ENCODE measurements around the gene PES1. TPM values are rescaled to one million over a fixed set of nuclear protein-coding genes. Genes with fewer than 3 reads are reported as not detected.
"Not testable (repeated sequence)": the region's sequence is repeated elsewhere in the genome, so short reads cannot be mapped to it uniquely, and the experiment has no call there.

The PES1 gene
- total RNA-seq, 1 donor from 2014 or later = 68.2 TPM

DNA sequence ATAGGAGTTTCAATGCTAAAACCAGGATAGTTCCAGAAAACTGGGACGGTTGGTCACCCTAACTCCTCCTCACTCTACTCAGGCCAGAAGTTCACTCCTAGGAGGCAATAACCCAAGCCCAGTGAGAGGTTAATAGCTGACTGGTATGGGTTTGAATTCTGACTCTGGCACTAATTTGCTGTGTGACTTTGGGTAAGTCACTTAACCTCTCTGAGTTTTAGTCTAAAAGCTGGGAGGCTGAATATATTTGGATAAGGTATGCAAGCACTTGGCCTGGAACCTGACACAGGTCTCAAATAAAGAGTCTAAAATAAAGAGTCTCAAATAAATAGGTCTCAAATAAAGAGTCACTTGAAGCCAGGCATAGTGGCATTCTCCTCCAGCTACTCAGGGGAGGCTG, 39.0 kb downstream of the PES1 start:
- Mint-ChIP-seq H3K27me3 (ENCODE audit: low read depth) (peaks cover 4% of the 10 kb centered on the region), H3K4me3 (no peak overlapping the region), H3K9me3 (no peaks in the 10 kb centered on the region), H3K4me1 (no peaks in the 10 kb centered on the region), H3K27ac (no peak overlapping the region), H3K36me3 (no peaks in the 10 kb centered on the region)
- DNase-seq (ENCODE audit: low spot score in 2 of 2, unreplicated experiment in 2 of 2) = no peak
- TF ChIP-seq, protein P1, sequence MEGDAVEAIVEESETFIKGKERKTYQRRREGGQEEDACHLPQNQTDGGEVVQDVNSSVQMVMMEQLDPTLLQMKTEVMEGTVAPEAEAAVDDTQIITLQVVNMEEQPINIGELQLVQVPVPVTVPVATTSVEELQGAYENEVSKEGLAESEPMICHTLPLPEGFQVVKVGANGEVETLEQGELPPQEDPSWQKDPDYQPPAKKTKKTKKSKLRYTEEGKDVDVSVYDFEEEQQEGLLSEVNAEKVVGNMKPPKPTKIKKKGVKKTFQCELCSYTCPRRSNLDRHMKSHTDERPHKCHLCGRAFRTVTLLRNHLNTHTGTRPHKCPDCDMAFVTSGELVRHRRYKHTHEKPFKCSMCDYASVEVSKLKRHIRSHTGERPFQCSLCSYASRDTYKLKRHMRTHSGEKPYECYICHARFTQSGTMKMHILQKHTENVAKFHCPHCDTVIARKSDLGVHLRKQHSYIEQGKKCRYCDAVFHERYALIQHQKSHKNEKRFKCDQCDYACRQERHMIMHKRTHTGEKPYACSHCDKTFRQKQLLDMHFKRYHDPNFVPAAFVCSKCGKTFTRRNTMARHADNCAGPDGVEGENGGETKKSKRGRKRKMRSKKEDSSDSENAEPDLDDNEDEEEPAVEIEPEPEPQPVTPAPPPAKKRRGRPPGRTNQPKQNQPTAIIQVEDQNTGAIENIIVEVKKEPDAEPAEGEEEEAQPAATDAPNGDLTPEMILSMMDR (IDR thresholded peaks at IDR 0.05; ENCODE audit: unreplicated experiment) = no peak

GRCh38 chr22:30551813-30552212, 39.9 kb downstream of the PES1 start:
- H3K4me1 Mint-ChIP-seq; H3K4me3 Mint-ChIP-seq; H3K27ac Mint-ChIP-seq; H3K9me3 Mint-ChIP-seq; DNase-seq (ENCODE audit: low spot score in 2 of 2, unreplicated experiment in 2 of 2); H3K27me3 Mint-ChIP-seq (ENCODE audit: low read depth); H3K36me3 Mint-ChIP-seq: not testable (repeated sequence)

DNA sequence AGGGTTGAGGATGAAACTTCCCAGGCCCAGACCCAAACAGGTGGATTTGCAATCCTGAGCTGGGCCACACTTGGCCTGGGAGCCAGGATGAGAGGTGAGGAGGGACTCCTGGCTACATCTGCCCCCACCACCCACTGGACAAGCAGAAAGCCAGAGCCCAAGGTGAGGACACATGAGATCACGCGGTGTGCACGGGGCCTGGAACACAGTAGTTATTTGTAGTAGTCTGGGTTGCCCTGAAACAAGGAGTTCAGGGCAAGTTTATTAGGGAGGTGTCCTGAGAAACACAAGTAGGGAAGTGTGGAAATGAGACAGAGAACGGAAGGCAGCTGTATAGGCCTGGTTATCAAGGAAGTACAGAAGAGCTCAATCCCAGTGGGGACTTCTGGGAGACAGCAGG, 44.5 kb downstream of the PES1 start:
- DNase-seq (ENCODE audit: low spot score in 2 of 2, unreplicated experiment in 2 of 2) = no peak
- Mint-ChIP-seq H3K36me3 (no peaks in the 10 kb centered on the region), H3K27me3 (ENCODE audit: low read depth) (peaks cover 30% of the 10 kb centered on the region), H3K27ac (no peak overlapping the region), H3K4me1 (peaks cover 4% of the 10 kb centered on the region), H3K4me3 (no peak overlapping the region), H3K9me3 (no peaks in the 10 kb centered on the region)
- TF ChIP-seq, protein P1 (IDR thresholded peaks at IDR 0.05; ENCODE audit: unreplicated experiment) = no peak

DNA sequence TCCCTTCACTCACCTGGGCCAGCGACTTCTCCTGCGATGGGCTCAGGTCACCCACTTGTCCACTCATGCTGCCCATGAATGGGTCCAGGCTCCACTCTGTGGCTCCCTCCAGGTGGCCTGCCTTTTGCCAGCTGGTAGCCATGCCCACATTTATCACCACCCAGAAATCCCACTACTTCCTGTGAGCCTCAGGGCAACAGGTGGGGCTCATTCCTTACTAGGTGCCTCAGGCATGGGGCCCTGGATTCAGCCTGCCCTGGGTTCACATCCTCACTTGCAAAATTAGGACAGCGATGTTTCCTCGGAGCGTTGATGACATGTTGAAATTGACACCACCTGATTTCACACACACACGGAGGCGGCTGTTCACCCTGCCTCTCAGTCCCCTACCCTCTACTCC, 45.1 kb downstream of the PES1 start, which contains the start of gene SEC14L6:
SEC14L6 (minus strand) TSS at position 126 of the 400 bp plus-strand sequence; CDS start at position 67, 59 bp downstream.
- H3K27me3 Mint-ChIP-seq (ENCODE audit: low read depth) = peaks cover 32% of the 10 kb centered on the region
- DNase-seq (ENCODE audit: low spot score in 2 of 2, unreplicated experiment in 2 of 2) = no peak
- no peaks in the 10 kb centered on the region for H3K9me3 Mint-ChIP-seq
- H3K4me3 Mint-ChIP-seq = no peak within 1 kb of the TSS
- H3K27ac Mint-ChIP-seq = no peak within 1 kb of the TSS
- no peaks in the 10 kb centered on the region for H3K36me3 Mint-ChIP-seq
- TF ChIP-seq, protein P1 (IDR thresholded peaks at IDR 0.05; ENCODE audit: unreplicated experiment) = no peak
- peaks cover 6% of the 10 kb centered on the region for H3K4me1 Mint-ChIP-seq

DNA sequence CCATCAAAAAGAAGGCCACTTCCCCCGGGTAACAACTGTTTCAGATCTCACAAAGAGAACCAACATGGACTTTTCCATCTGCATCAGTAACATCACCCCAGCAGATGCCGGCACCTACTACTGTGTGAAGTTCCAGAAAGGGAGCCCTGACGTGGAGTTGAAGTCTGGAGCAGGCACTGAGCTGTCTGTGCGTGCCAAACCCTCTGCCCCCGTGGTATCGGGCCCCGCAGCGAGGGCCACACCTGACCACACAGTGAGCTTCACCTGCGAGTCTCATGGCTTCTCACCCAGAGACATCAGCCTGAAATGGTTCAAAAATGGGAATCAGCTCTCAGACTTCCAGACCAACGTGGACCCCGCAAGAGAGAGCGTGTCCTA, 48.9 kb downstream of the PES1 start:
- H3K9me3 Mint-ChIP-seq = no peaks in the 10 kb centered on the region
- H3K4me3 Mint-ChIP-seq = peak overlapping the region; percentile 61
- peaks cover 6% of the 10 kb centered on the region for H3K4me1 Mint-ChIP-seq
- no peaks in the 10 kb centered on the region for H3K36me3 Mint-ChIP-seq
- peaks cover 31% of the 10 kb centered on the region for H3K27me3 Mint-ChIP-seq (ENCODE audit: low read depth)
- no peak overlapping the region for H3K27ac Mint-ChIP-seq
- no peak for DNase-seq (ENCODE audit: low spot score in 2 of 2, unreplicated experiment in 2 of 2)
- TF ChIP-seq, protein P1 (IDR thresholded peaks at IDR 0.05; ENCODE audit: unreplicated experiment) = no peak

GRCh38 chr22:30541961-30542810, 49.5 kb downstream of the PES1 start:
- Mint-ChIP-seq H3K4me1 (peaks cover 6% of the 10 kb centered on the region), H3K36me3 (no peaks in the 10 kb centered on the region), H3K4me3 (peak overlapping the region; percentile 61), H3K27ac (no peak overlapping the region), H3K27me3 (ENCODE audit: low read depth) (peaks cover 31% of the 10 kb centered on the region), H3K9me3 (no peaks in the 10 kb centered on the region)
- DNase-seq (ENCODE audit: low spot score in 2 of 2, unreplicated experiment in 2 of 2) = peak in 1 of 2 experiments; percentile 41
- TF ChIP-seq, protein P1 (IDR thresholded peaks at IDR 0.05; ENCODE audit: unreplicated experiment) = no peak

- not testable (repeated sequence) for H3K4me1 Mint-ChIP-seq; H3K36me3 Mint-ChIP-seq; H3K27ac Mint-ChIP-seq; H3K9me3 Mint-ChIP-seq; DNase-seq (ENCODE audit: low spot score in 2 of 2, unreplicated experiment in 2 of 2)
- Mint-ChIP-seq H3K4me3 (peak overlapping the region; percentile 61), H3K27me3 (ENCODE audit: low read depth) (peaks cover 31% of the 10 kb centered on the region)
These were observed 50.2 kb downstream of the PES1 start for GRCh38 chr22:30541511-30541910.
